Effector memory CD4-positive, alpha-beta T cell (primary cell): ENCODE data around the gene CDKAL1.
"Not testable (repeated sequence)": the region's sequence is repeated elsewhere in the genome, so short reads cannot be mapped to it uniquely, and the experiment has no call there.

Experiments used
- DNase-seq, 3 donors: peaks; one replicate each; pipeline ENCODE4 v3.0.0-alpha.2; 2020
- H3K27ac ChIP-seq: 2 replicates; pipeline ENCODE4 v1.7.0; 2013; ENCODE audit warnings: mild to moderate bottlenecking, low read length, moderate library complexity; ENCODE audit not compliant: insufficient read depth, poor library complexity, severe bottlenecking
- H3K27me3 ChIP-seq: replicated peaks from 2 replicates; pipeline ENCODE4 v1.7.0; 2013; ENCODE audit warnings: mild to moderate bottlenecking, low read length; ENCODE audit not compliant: insufficient read depth, control insufficient read depth, poor library complexity, severe bottlenecking
- H3K36me3 ChIP-seq: 2 replicates; pipeline ENCODE4 v1.7.0; 2013; ENCODE audit warnings: mild to moderate bottlenecking, low read length, moderate library complexity; ENCODE audit not compliant: control insufficient read depth, insufficient read depth
- H3K4me1 ChIP-seq: 2 replicates; pipeline ENCODE4 v1.7.0; 2013; ENCODE audit warnings: low read length, mild to moderate bottlenecking; ENCODE audit not compliant: control insufficient read depth, insufficient read depth, poor library complexity, severe bottlenecking
- H3K4me3 ChIP-seq: 2 replicates; pipeline ENCODE4 v1.7.0; 2013; ENCODE audit warnings: low read length, low read depth, mild to moderate bottlenecking; ENCODE audit not compliant: insufficient read depth, poor library complexity, severe bottlenecking
- H3K9me3 ChIP-seq: 2 replicates; pipeline ENCODE4 v1.7.0; 2013; ENCODE audit warnings: mild to moderate bottlenecking, low read length, moderate library complexity; ENCODE audit not compliant: control insufficient read depth

Gene CDKAL1

DNA sequence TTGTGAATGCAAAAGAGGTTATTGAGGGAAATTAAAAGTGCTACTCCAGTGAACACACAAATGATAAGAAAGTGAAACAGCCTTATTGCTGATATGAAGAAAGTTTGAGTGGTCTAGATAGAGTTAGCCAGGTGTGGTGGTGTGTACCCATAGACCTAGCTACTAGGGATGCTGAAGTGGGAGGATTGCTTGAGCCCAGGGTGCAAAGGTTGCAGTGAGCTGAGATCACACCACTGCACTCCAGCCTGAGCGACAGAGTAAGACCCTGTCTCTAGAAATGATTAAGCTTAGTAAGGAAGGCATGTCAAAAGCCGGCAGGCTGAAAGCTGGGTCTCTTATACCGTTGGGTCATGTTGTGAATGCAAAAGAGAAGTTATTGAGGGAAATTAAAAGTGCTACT lies 389.8 kb downstream of the CDKAL1 start:
- H3K4me1 ChIP-seq, H3K4me3 ChIP-seq, H3K9me3 ChIP-seq, DNase-seq, H3K27me3 ChIP-seq, H3K27ac ChIP-seq, H3K36me3 ChIP-seq: not testable (repeated sequence)

- Histone ChIP-seq H3K4me3 (no peak overlapping the region), H3K4me1 (no peaks in the 10 kb centered on the region), H3K36me3 (no peaks in the 10 kb centered on the region), H3K27ac (no peak overlapping the region), H3K9me3 (no peaks in the 10 kb centered on the region), H3K27me3 (no peaks in the 10 kb centered on the region)
- no peak for DNase-seq
Observed at GRCh38 chr6:20924911-20925543, 390.8 kb downstream of the CDKAL1 start.

DNA sequence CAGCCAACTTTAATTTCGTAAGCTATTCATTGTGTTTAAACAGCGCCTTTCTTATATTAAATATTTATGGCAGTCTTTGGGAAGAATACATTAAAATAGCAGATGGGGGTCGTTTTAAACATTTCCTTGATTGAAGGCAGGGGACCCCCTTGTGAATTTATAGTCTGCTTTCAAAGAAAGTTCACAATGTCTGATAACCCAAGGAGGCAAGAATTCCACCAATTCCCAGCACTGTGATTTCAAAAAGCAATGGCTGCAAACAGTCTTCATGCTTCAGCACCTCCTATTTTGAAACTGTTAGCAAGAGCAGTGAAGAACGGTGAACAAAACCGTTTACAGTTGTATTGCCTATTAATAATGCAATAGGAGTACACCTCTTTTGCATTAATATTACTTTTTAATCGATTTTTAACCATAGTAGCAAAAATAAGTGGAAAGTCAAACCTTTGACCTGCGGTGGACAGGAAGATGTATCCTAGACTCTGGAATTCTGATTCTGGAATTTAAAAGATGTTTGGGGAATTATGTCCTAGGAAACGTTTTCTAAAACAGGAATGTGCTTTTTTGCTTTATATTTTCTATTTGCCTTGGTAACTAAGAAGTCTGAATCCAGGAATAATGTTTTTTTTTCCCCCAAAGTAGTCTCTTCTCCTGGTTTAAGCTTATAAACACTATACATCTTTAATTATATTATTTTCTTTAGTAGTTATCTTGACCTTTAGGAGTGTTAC lies 393.0 kb downstream of the CDKAL1 start:
- DNase-seq, result no peak
- Histone ChIP-seq H3K36me3 (no peaks in the 10 kb centered on the region), H3K9me3 (no peaks in the 10 kb centered on the region), H3K4me1 (no peaks in the 10 kb centered on the region), H3K27me3 (no peaks in the 10 kb centered on the region), H3K4me3 (no peak overlapping the region), H3K27ac (no peak overlapping the region)

DNA sequence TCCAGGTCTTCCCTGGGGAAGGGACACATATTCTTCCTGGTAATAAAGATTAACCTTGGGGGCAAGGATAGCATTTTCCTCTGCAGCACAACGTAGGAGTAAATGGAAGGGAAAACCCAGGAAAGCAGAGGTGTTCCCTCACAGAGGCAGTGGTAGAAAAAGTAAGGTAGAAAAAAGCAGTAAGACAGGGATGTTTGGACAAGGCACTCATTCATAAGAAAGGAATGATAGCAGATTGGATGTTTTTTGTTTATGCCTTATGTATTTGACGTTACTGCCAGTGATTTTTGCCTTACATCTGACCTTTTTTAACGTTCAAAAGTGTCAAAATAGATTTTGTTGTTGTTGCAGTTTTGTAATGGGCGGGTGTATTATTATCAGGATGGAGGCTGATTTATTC lies 395.0 kb downstream of the CDKAL1 start:
- Histone ChIP-seq H3K9me3 (no peaks in the 10 kb centered on the region), H3K36me3 (no peaks in the 10 kb centered on the region), H3K27me3 (no peaks in the 10 kb centered on the region), H3K4me1 (no peaks in the 10 kb centered on the region), H3K27ac (no peak overlapping the region), H3K4me3 (no peak overlapping the region)
- DNase-seq, result no peak

DNA sequence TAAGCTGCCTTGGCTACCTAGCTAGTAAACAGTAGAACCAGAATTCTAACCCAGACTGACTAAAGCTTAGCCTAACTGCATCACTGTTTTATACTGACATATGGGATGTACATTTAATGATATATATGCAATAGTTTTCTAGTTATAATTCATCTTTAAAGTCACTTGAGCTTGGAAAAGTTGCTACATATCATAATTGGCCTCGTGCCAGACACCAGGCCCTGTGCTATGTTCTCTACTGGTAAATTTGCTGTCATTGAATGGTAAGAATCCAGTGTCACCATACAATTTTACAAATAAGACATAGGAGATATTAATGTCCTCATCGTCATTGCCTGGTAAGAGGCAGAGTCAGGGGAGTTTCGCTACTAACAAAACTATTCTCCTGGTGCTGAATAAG lies 396.8 kb downstream of the CDKAL1 start:
- no peaks in the 10 kb centered on the region for H3K9me3 ChIP-seq
- DNase-seq, result no peak
- H3K4me3 ChIP-seq, result no peak overlapping the region
- no peaks in the 10 kb centered on the region for H3K36me3 ChIP-seq
- no peaks in the 10 kb centered on the region for H3K27me3 ChIP-seq
- H3K4me1 ChIP-seq, result no peaks in the 10 kb centered on the region
- H3K27ac ChIP-seq, result no peak overlapping the region

DNA sequence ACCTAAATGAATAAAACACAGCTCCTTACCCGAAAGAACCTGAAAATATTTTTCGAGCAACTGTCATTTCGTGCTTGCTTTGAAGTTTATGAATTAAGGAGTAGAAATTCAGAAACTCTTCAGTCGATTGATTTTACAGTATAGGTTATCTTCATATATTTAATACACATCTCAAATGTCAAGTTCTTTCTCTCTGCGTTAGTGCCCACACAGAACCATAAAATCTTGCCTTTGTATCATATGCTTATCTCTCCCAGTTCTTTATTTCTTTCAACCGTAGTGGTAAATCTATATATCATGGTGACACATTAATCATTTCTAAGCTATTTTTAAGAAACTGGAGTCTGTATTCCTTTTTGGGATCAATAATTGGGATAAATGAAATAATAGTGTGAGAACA lies 397.5 kb downstream of the CDKAL1 start:
- H3K27me3 ChIP-seq, result no peaks in the 10 kb centered on the region
- H3K9me3 ChIP-seq, result no peaks in the 10 kb centered on the region
- H3K36me3 ChIP-seq, result no peaks in the 10 kb centered on the region
- no peak for DNase-seq
- no peak overlapping the region for H3K27ac ChIP-seq
- no peak overlapping the region for H3K4me3 ChIP-seq
- H3K4me1 ChIP-seq, result no peaks in the 10 kb centered on the region

- Histone ChIP-seq H3K36me3 (no peaks in the 10 kb centered on the region), H3K27ac (no peak overlapping the region), H3K4me3 (no peak overlapping the region), H3K9me3 (no peaks in the 10 kb centered on the region), H3K4me1 (no peaks in the 10 kb centered on the region), H3K27me3 (no peaks in the 10 kb centered on the region)
- no peak for DNase-seq
Observed at GRCh38 chr6:20932284-20932683, 398.0 kb downstream of the CDKAL1 start.

DNA sequence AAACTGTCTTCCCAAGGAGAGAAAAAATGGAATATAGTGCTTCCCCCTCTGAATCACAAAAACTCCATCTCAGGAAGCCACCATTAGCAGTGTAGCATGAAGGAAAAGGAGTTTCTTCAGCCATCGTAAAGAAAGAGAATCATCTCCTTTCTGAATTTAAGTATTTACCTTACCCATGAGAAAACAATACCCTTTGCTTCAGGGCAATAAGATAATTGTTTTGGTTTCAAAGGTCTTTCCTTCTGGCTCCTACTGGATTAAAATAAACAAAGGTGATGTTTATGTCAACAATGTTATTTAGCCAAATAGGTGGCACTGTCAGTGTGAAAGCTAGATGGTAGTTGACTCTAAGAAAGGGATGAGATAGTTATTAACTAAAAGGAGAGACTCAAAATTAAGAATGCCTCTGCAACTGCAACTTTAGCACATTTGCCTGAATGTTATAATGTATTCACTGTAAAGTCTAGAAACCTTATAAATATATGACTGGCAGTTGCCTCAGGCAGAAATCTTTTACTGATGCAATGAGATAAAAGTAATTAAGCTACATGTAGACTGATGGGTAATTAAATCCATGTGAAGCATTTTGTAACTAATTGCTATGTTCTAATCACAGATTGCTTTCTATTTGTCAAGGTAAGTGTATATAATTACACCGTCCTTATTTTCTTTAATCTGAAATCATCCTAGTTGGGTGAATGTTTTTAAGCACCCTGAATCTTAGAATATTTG lies 399.0 kb downstream of the CDKAL1 start:
- DNase-seq, result no peak

GRCh38 chr6:20936949-20937348 lies 402.7 kb downstream of the CDKAL1 start:
- H3K27ac ChIP-seq, result no peak overlapping the region
- no peak overlapping the region for H3K4me3 ChIP-seq
- DNase-seq, result no peak
- no peaks in the 10 kb centered on the region for H3K27me3 ChIP-seq
- no peaks in the 10 kb centered on the region for H3K9me3 ChIP-seq
- H3K36me3 ChIP-seq, result no peaks in the 10 kb centered on the region
- H3K4me1 ChIP-seq, result no peaks in the 10 kb centered on the region

More for the DNA sequence above, 399.0 kb downstream of the CDKAL1 start:
- no peaks in the 10 kb centered on the region for H3K36me3 ChIP-seq
- no peaks in the 10 kb centered on the region for H3K4me1 ChIP-seq
- no peak overlapping the region for H3K27ac ChIP-seq
- H3K9me3 ChIP-seq, result no peaks in the 10 kb centered on the region
- no peak overlapping the region for H3K4me3 ChIP-seq
- H3K27me3 ChIP-seq, result no peaks in the 10 kb centered on the region

- H3K4me1 ChIP-seq, result no peaks in the 10 kb centered on the region
- no peak overlapping the region for H3K27ac ChIP-seq
- H3K27me3 ChIP-seq, result no peaks in the 10 kb centered on the region
- no peak for DNase-seq
- no peak overlapping the region for H3K4me3 ChIP-seq
- H3K9me3 ChIP-seq, result no peaks in the 10 kb centered on the region
- H3K36me3 ChIP-seq, result no peaks in the 10 kb centered on the region
Observed at GRCh38 chr6:20939161-20939775, 405.0 kb downstream of the CDKAL1 start.
